Keratinocyte (primary cell): Measurements from ENCODE around the gene SPTBN1. TPM values are rescaled to one million over a fixed set of nuclear protein-coding genes. Genes with fewer than 3 reads are reported as not detected.

Source experiments
- DNase-seq: peaks from one replicate; pipeline ENCODE4 v3.0.0-alpha.2; 2011; ENCODE audit warnings: low read depth, missing footprints, low spot score
- FAIRE-seq: peaks from 2 replicates; lab custom pipeline; 2011; peaks lifted over from hg19 to GRCh38; lab: Jason Lieb, UNC
- H2AFZ ChIP-seq: 2 replicates; pipeline ENCODE4 v1.6.0; 2012; ENCODE audit warnings: low read length, control low read depth, inconsistent platforms; ENCODE audit not compliant: control insufficient read depth
- H3K27ac ChIP-seq: 2 replicates; pipeline ENCODE4 v1.5.1; 2011; ENCODE audit warnings: low read length; ENCODE audit not compliant: control insufficient read depth, insufficient read depth
- H3K27me3 ChIP-seq: 3 replicates; pipeline ENCODE4 v1.6.0; 2011; ENCODE audit warnings: low read length; ENCODE audit not compliant: control insufficient read depth, insufficient read depth; ENCODE audit errors: extremely low read depth
- H3K36me3 ChIP-seq, 2 experiments: 2 replicates in 1 of 2; 3 replicates in 1 of 2; pipeline ENCODE4 v1.5.1; 2011; ENCODE audit warnings: low read length in 2 of 2, mild to moderate bottlenecking in 1 of 2; ENCODE audit not compliant: control insufficient read depth in 2 of 2, insufficient read depth in 2 of 2; ENCODE audit errors: extremely low read depth in 1 of 2
- H3K4me1 ChIP-seq: 3 replicates; pipeline ENCODE4 v1.5.1; 2011; ENCODE audit warnings: low read length; ENCODE audit not compliant: control insufficient read depth, insufficient read depth; ENCODE audit errors: extremely low read depth
- H3K4me2 ChIP-seq: 3 replicates; pipeline ENCODE4 v1.6.0; 2011; ENCODE audit warnings: low read depth, low read length; ENCODE audit not compliant: control insufficient read depth, insufficient read depth; ENCODE audit errors: extremely low read depth
- H3K4me3 ChIP-seq, 3 experiments: fragments of 200-600 bp in 1 of 3; sonication (generic) in 1 of 3; 2 replicates in 2 of 3; 3 replicates in 1 of 3; pipeline ENCODE4 v1.5.1; 2011 to 2016; ENCODE audit warnings: low read length in 3 of 3, mild to moderate bottlenecking in 3 of 3, control low read depth in 2 of 3, inconsistent platforms in 1 of 3, low read depth in 1 of 3, mixed read lengths in 1 of 3, mixed run types in 1 of 3, moderate library complexity in 1 of 3; ENCODE audit not compliant: control insufficient read depth in 2 of 3, insufficient read depth in 2 of 3; ENCODE audit errors: extremely low read depth in 1 of 3
- H3K79me2 ChIP-seq: 2 replicates; pipeline ENCODE4 v1.6.0; 2012; ENCODE audit warnings: low read length; ENCODE audit not compliant: control insufficient read depth, insufficient read depth
- H3K9ac ChIP-seq: 3 replicates; pipeline ENCODE4 v1.6.0; 2011; ENCODE audit warnings: low read length; ENCODE audit not compliant: control insufficient read depth, insufficient read depth; ENCODE audit errors: extremely low read depth
- H3K9me1 ChIP-seq: 3 replicates; pipeline ENCODE4 v1.6.0; 2011; ENCODE audit warnings: low read length; ENCODE audit not compliant: control insufficient read depth, insufficient read depth; ENCODE audit errors: extremely low read depth
- H3K9me3 ChIP-seq: 2 replicates; pipeline ENCODE4 v1.5.1; 2012; ENCODE audit warnings: low read depth, low read length; ENCODE audit not compliant: control insufficient read depth
- H4K20me1 ChIP-seq: 3 replicates; pipeline ENCODE4 v1.6.0; 2011; ENCODE audit warnings: low read length; ENCODE audit not compliant: control insufficient read depth, insufficient read depth; ENCODE audit errors: extremely low read depth
- CTCF ChIP-seq, 3 experiments: IDR thresholded peaks in 1 of 3; conservative IDR thresholded peaks in 1 of 3; optimal IDR thresholded peaks in 1 of 3; 2 replicates in 2 of 3; 3 replicates in 1 of 3; pipeline versions ENCODE3 to v1.5.1; 2011; ENCODE audit warnings: low read length in 3 of 3, mild to moderate bottlenecking in 3 of 3, moderate library complexity in 2 of 3, control low read depth in 1 of 3, inconsistent platforms in 1 of 3; ENCODE audit not compliant: insufficient read depth in 2 of 3; ENCODE audit errors: extremely low read depth in 1 of 3
- EZH2 ChIP-seq: IDR thresholded peaks from one replicate; pipeline ENCODE4 v1.6.1; 2012; ENCODE audit warnings: inconsistent platforms, mild to moderate bottlenecking, low read length, moderate library complexity
- dilution Hi-C: fragments of 300-500 bp; cut with MboI; formaldehyde crosslinking; loops from one replicate; pipeline ENCODE4 v1.7.0; 2020; ENCODE audit warnings: low sequenced_read_pairs; ENCODE audit not compliant: extremely low pct_ligation_motif_present
- polyA plus RNA-seq, 5 experiments: library from polyadenylated mRNA; depleted of rRNA in 3 of 5; stranded (reverse) in 3 of 5; stranded (forward) in 1 of 5; unstranded in 1 of 5; fragments of >200 nt; gene quantifications; 1 replicate in 1 of 5; 2 replicates in 3 of 5; 3 replicates in 1 of 5; pipeline versions ENCODE4 v1.2.1 to v1.2.3, GENCODE V29; 2011 to 2012; ENCODE audit warnings: missing spikeins in 2 of 5, low read depth in 1 of 5, low replicate concordance in 1 of 5

Gene SPTBN1
- polyA plus RNA-seq, 1 donor (not counting 4 experiments of a cell fraction or from before 2014, with no cell fraction given): 40.0 TPM

GRCh38 chr2:54676656-54677055 is 220.5 kb downstream of the SPTBN1 start:
- H3K9me3 ChIP-seq: no peaks in the 10 kb centered on the region
- no peaks in the 10 kb centered on the region for H4K20me1 ChIP-seq
- no peak for FAIRE-seq
- DNase-seq: no peak
- H3K27me3 ChIP-seq: peaks cover 6% of the 10 kb centered on the region
- dilution Hi-C loops: no loop called here
- H3K4me1 ChIP-seq: peaks cover 36% of the 10 kb centered on the region
- no peak overlapping the region for H3K9ac ChIP-seq
- no peaks in the 10 kb centered on the region for H3K9me1 ChIP-seq
- no peak overlapping the region for H3K4me3 ChIP-seq
- TF ChIP-seq EZH2 (no peak), CTCF (optimal IDR thresholded peaks at IDR 0.05 in 1 of 3, IDR thresholded peaks at IDR 0.05 in 1 of 3, conservative IDR thresholded peaks at IDR 0.05 in 1 of 3; ENCODE audit: extremely low read depth in 1 of 3, insufficient read depth in 2 of 3, low read length in 3 of 3) (no peak)
- no peak overlapping the region for H2AFZ ChIP-seq
- H3K36me3 ChIP-seq: no peaks in the 10 kb centered on the region
- H3K79me2 ChIP-seq: no peaks in the 10 kb centered on the region
- H3K27ac ChIP-seq: no peak overlapping the region
- H3K4me2 ChIP-seq: no peak overlapping the region

- Histone ChIP-seq H3K36me3 (no peaks in the 10 kb centered on the region), H3K4me2 (no peak overlapping the region), H2AFZ (no peak overlapping the region), H3K9me3 (no peaks in the 10 kb centered on the region), H3K4me1 (peaks cover 33% of the 10 kb centered on the region), H3K9me1 (no peaks in the 10 kb centered on the region), H3K27ac (no peak overlapping the region), H3K79me2 (no peaks in the 10 kb centered on the region), H3K9ac (no peak overlapping the region), H3K4me3 (no peak overlapping the region), H4K20me1 (no peaks in the 10 kb centered on the region), H3K27me3 (peaks cover 6% of the 10 kb centered on the region)
- DNase-seq: no peak
- TF ChIP-seq CTCF (optimal IDR thresholded peaks at IDR 0.05 in 1 of 3, IDR thresholded peaks at IDR 0.05 in 1 of 3, conservative IDR thresholded peaks at IDR 0.05 in 1 of 3; ENCODE audit: extremely low read depth in 1 of 3, insufficient read depth in 2 of 3, low read length in 3 of 3) (no peak), EZH2 (no peak)
- dilution Hi-C loops: no loop called here
- FAIRE-seq: no peak
Measured at GRCh38 chr2:54677476-54678265, 221.5 kb downstream of the SPTBN1 start.
